HepG2 (cell line): ENCODE results near the gene RREB1. TPM values are rescaled to one million over a fixed set of nuclear protein-coding genes. Genes with fewer than 3 reads are reported as not detected.

Experiments used
- ASH2L ChIP-seq: fragments of 300-600, 200-600 bp; sonication (generic); IDR thresholded peaks from 2 replicates; pipeline ENCODE4 v1.7.0; 2017; ENCODE audit warnings: low read depth, mild to moderate bottlenecking, moderate library complexity, mixed read lengths, low read length; ENCODE audit not compliant: insufficient read length
- BHLHE40 ChIP-seq: IDR thresholded peaks from 2 replicates; pipeline ENCODE4 v1.6.1; 2011; ENCODE audit warnings: low read length, improper control_type of control experiment
- GFI1 ChIP-seq: sonication (generic); formaldehyde crosslinking; IDR thresholded peaks from 2 replicates; pipeline ENCODE4 v1.5.0; 2020; ENCODE audit warnings: missing genetic modification reagents, mild to moderate bottlenecking, borderline replicate concordance
- ISL2 ChIP-seq: sonication (generic); formaldehyde crosslinking; IDR thresholded peaks from 2 replicates; pipeline ENCODE4 v1.5.0; 2020; ENCODE audit warnings: missing genetic modification reagents
- MXI1 ChIP-seq: IDR thresholded peaks from 3 replicates; pipeline ENCODE4 v1.6.1; 2012; ENCODE audit warnings: low read depth, low read length, inconsistent platforms, borderline replicate concordance
- NCOR1 ChIP-seq: fragments of 200-600 bp; sonication (generic); IDR thresholded peaks from 2 replicates; pipeline ENCODE4 v1.7.0; 2017; ENCODE audit warnings: antibody characterized with exemption, low read length, borderline replicate concordance
- PCBP1 ChIP-seq: fragments of 200-400 bp; formaldehyde crosslinking; IDR thresholded peaks from 2 replicates; pipeline ENCODE4 v1.6.1; 2017; ENCODE audit warnings: mild to moderate bottlenecking, low read depth, low read length, borderline replicate concordance
- SALL1 ChIP-seq: sonication (generic); formaldehyde crosslinking; IDR thresholded peaks from 2 replicates; pipeline ENCODE4 v1.8.0; 2022; ENCODE audit warnings: mild to moderate bottlenecking, missing genetic modification reagents
- ZFP82 ChIP-seq: sonication (generic); formaldehyde crosslinking; IDR thresholded peaks from 2 replicates; pipeline ENCODE4 v1.5.1; 2020; ENCODE audit warnings: mild to moderate bottlenecking, missing genetic modification reagents, borderline replicate concordance
- ZKSCAN8 ChIP-seq: IDR thresholded peaks from 2 replicates; pipeline ENCODE4 v1.6.1; 2016; ENCODE audit warnings: borderline replicate concordance, missing genetic modification reagents, missing compliant biosample characterization
- ZNF121 ChIP-seq: sonication (generic); formaldehyde crosslinking; IDR thresholded peaks from 2 replicates; pipeline ENCODE4 v1.5.0; 2020; ENCODE audit warnings: mild to moderate bottlenecking, missing genetic modification reagents
- ZNF562 ChIP-seq: sonication (generic); formaldehyde crosslinking; IDR thresholded peaks from 2 replicates; pipeline ENCODE4 v1.8.0; 2022; ENCODE audit warnings: missing genetic modification reagents, borderline replicate concordance
- polyA plus RNA-seq, 8 experiments: library from polyadenylated mRNA; depleted of rRNA in 3 of 8; stranded (reverse) in 7 of 8; unstranded in 1 of 8; fragments of >200 nt; fragmentation: Illumina TruSeq in 4 of 8; extraction: Trizol in 4 of 8; gene quantifications; 2 replicates each; pipeline versions ENCODE4 v1.2.1 to v1.2.3, GENCODE V29; 2011 to 2016; ENCODE audit warnings: low read depth in 4 of 8, missing spikeins in 1 of 8, mixed read lengths in 1 of 8; ENCODE audit not compliant: insufficient read depth in 1 of 8
- total RNA-seq, 5 experiments: library from RNA; depleted of rRNA; stranded (reverse); fragments of >200 nt; fragmentation: Illumina TruSeq; extraction: Trizol; gene quantifications; 2 replicates each; pipeline ENCODE4 v1.2.3, GENCODE V29; 2016; ENCODE audit warnings: low read depth in 1 of 5
- TF ChIP-seq, protein P1 (sequence below): IDR thresholded peaks from 2 replicates; pipeline ENCODE4 v1.6.1; 2016; ENCODE audit warnings: missing compliant biosample characterization, missing genetic modification reagents, borderline replicate concordance
- TF ChIP-seq, protein P2 (sequence below): sonication (generic); formaldehyde crosslinking; IDR thresholded peaks from 2 replicates; pipeline ENCODE4 v1.8.1; 2023; ENCODE audit warnings: mild to moderate bottlenecking, missing genetic modification reagents, borderline replicate concordance
- TF ChIP-seq, protein P3 (sequence below): sonication (generic); formaldehyde crosslinking; IDR thresholded peaks from 2 replicates; pipeline ENCODE4 v1.5.0; 2020; ENCODE audit warnings: missing genetic modification reagents
- TF ChIP-seq, protein P4 (sequence below): sonication (generic); formaldehyde crosslinking; IDR thresholded peaks from 2 replicates; pipeline ENCODE4 v1.4.0; 2020; ENCODE audit warnings: missing genetic modification reagents
- TF ChIP-seq, protein P5 (sequence below): sonication (generic); formaldehyde crosslinking; IDR thresholded peaks from 2 replicates; pipeline ENCODE4 v1.4.0; 2020; ENCODE audit warnings: mild to moderate bottlenecking, missing genetic modification reagents, borderline replicate concordance

RREB1 gene
- total and polyA plus RNA-seq, 2 of the 13 experiments (the other 11 are each of a cell fraction or from before 2014, with no cell fraction given): 6.1 to 23.2 TPM

DNA sequence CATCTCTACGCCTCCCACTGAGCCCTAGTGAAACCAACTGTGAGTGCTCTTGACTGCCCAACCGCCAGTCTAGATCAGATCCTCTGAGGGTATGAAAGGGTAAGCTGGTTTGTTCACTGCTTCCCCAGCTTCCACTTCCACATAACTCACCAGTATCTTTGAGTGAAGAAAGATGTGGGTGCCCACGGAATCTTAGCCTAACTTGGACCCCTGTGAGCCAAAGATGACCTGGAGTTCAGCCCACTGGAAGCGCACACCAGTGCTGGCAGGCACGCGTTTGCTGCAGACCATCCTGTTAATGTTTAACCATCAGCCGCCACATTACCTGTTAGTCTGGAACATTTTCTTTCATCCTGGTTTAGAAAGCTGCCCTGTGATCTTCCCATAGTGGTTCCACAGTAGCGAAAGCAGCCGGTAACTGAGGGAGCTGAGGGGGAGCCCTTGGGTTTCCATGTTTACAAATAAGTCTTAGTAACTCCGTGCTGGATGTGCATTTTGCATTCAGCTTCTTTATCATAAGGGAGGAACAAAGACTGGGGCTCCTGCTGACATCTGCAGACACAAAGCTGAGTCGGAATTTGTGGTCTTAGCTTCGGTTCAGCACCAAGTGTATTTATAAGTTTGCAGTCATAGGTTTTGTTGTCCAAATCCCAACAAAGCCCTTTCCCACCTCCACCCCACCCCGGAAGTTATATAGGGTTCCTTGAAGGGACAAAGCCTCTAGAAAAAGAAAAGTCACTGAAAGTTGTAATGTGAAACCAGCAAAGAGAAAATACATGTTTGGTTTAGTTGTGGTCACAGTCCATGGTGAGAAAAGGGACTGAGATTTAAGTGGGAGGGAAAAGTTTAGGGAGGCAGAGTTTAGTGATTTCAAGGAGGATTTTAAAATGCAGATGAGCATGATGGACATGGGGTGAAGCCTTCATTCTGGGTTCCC, 134.2 kb downstream of the RREB1 start (continued):
- TF ChIP-seq, protein P1, sequence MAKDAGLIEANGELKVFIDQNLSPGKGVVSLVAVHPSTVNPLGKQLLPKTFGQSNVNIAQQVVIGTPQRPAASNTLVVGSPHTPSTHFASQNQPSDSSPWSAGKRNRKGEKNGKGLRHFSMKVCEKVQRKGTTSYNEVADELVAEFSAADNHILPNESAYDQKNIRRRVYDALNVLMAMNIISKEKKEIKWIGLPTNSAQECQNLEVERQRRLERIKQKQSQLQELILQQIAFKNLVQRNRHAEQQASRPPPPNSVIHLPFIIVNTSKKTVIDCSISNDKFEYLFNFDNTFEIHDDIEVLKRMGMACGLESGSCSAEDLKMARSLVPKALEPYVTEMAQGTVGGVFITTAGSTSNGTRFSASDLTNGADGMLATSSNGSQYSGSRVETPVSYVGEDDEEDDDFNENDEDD (CRISPR knock-in tag): no peak
- peak; percentile 86 for TF ChIP-seq BHLHE40
- no peak for TF ChIP-seq ZNF562 (CRISPR knock-in tag)
- peak; percentile 87 for TF ChIP-seq ASH2L
- peak; percentile 90 for TF ChIP-seq SALL1 (CRISPR knock-in tag)
- TF ChIP-seq MXI1: peak; percentile 70; the same call in 1 of the 3 replicates
- TF ChIP-seq, protein P2, sequence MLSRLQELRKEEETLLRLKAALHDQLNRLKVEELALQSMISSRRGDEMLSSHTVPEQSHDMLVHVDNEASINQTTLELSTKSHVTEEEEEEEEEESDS: no peak
- TF ChIP-seq GFI1 (CRISPR knock-in tag): peak; percentile 75
- no peak for TF ChIP-seq ZFP82
- TF ChIP-seq, protein P3, sequence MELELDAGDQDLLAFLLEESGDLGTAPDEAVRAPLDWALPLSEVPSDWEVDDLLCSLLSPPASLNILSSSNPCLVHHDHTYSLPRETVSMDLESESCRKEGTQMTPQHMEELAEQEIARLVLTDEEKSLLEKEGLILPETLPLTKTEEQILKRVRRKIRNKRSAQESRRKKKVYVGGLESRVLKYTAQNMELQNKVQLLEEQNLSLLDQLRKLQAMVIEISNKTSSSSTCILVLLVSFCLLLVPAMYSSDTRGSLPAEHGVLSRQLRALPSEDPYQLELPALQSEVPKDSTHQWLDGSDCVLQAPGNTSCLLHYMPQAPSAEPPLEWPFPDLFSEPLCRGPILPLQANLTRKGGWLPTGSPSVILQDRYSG (CRISPR knock-in tag): 0 out of 2 replicates have a peak, but pooled peaks have one; percentile 33
- TF ChIP-seq PCBP1: no peak
- 0 out of 2 replicates have a peak, but pooled peaks have one; percentile 48 for TF ChIP-seq ZNF121
- TF ChIP-seq, protein P4, sequence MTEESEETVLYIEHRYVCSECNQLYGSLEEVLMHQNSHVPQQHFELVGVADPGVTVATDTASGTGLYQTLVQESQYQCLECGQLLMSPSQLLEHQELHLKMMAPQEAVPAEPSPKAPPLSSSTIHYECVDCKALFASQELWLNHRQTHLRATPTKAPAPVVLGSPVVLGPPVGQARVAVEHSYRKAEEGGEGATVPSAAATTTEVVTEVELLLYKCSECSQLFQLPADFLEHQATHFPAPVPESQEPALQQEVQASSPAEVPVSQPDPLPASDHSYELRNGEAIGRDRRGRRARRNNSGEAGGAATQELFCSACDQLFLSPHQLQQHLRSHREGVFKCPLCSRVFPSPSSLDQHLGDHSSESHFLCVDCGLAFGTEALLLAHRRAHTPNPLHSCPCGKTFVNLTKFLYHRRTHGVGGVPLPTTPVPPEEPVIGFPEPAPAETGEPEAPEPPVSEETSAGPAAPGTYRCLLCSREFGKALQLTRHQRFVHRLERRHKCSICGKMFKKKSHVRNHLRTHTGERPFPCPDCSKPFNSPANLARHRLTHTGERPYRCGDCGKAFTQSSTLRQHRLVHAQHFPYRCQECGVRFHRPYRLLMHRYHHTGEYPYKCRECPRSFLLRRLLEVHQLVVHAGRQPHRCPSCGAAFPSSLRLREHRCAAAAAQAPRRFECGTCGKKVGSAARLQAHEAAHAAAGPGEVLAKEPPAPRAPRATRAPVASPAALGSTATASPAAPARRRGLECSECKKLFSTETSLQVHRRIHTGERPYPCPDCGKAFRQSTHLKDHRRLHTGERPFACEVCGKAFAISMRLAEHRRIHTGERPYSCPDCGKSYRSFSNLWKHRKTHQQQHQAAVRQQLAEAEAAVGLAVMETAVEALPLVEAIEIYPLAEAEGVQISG (CRISPR knock-in tag): peak; percentile 59; the same call in 1 of the 2 replicates
- TF ChIP-seq ISL2 (CRISPR knock-in tag): peak; percentile 72; the same call in 1 of the 2 replicates
- peak; percentile 13; the same call in 1 of the 2 replicates for TF ChIP-seq ZKSCAN8 (CRISPR knock-in tag)
- TF ChIP-seq, protein P5, sequence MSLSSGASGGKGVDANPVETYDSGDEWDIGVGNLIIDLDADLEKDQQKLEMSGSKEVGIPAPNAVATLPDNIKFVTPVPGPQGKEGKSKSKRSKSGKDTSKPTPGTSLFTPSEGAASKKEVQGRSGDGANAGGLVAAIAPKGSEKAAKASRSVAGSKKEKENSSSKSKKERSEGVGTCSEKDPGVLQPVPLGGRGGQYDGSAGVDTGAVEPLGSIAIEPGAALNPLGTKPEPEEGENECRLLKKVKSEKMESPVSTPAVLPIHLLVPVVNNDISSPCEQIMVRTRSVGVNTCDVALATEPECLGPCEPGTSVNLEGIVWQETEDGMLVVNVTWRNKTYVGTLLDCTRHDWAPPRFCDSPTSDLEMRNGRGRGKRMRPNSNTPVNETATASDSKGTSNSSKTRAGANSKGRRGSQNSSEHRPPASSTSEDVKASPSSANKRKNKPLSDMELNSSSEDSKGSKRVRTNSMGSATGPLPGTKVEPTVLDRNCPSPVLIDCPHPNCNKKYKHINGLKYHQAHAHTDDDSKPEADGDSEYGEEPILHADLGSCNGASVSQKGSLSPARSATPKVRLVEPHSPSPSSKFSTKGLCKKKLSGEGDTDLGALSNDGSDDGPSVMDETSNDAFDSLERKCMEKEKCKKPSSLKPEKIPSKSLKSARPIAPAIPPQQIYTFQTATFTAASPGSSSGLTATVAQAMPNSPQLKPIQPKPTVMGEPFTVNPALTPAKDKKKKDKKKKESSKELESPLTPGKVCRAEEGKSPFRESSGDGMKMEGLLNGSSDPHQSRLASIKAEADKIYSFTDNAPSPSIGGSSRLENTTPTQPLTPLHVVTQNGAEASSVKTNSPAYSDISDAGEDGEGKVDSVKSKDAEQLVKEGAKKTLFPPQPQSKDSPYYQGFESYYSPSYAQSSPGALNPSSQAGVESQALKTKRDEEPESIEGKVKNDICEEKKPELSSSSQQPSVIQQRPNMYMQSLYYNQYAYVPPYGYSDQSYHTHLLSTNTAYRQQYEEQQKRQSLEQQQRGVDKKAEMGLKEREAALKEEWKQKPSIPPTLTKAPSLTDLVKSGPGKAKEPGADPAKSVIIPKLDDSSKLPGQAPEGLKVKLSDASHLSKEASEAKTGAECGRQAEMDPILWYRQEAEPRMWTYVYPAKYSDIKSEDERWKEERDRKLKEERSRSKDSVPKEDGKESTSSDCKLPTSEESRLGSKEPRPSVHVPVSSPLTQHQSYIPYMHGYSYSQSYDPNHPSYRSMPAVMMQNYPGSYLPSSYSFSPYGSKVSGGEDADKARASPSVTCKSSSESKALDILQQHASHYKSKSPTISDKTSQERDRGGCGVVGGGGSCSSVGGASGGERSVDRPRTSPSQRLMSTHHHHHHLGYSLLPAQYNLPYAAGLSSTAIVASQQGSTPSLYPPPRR (CRISPR knock-in tag): peak; percentile 62; the same call in 1 of the 2 replicates
- peak; percentile 88; the same call in 1 of the 2 replicates for TF ChIP-seq NCOR1
